HG03432 (cell line): ENCODE results near the gene VAT1L.
"Not testable (repeated sequence)": the region's sequence is repeated elsewhere in the genome, so short reads cannot be mapped to it uniquely, and the experiment has no call there.

Source experiments
- ATAC-seq: cut with Tn5 transposase; IDR thresholded peaks from one replicate; pipeline ENCODE4 v1.9.1; 2021; ENCODE audit warnings: mild to moderate bottlenecking, moderate library complexity; ENCODE audit not compliant: unreplicated experiment

Gene VAT1L

GRCh38 chr16:77986011-77986740, 197.8 kb downstream of the VAT1L start:
- no peak for ATAC-seq

GRCh38 chr16:77987810-77988209, 199.4 kb downstream of the VAT1L start:
- ATAC-seq: no peak

GRCh38 chr16:77989846-77990245, 201.5 kb downstream of the VAT1L start:
- no peak for ATAC-seq

- no peak for ATAC-seq
Observed at GRCh38 chr16:77991701-77992100, 203.3 kb downstream of the VAT1L start.

GRCh38 chr16:77992381-77992780, 204.0 kb downstream of the VAT1L start:
- not testable (repeated sequence) for ATAC-seq

- ATAC-seq: no peak
Observed at GRCh38 chr16:77993111-77993985, 205.0 kb downstream of the VAT1L start.

- ATAC-seq: no peak
Observed at GRCh38 chr16:77995843-77996455, 207.6 kb downstream of the VAT1L start.

GRCh38 chr16:77998350-77999023, 210.1 kb downstream of the VAT1L start:
- ATAC-seq: no peak

GRCh38 chr16:78001451-78002025, 213.2 kb downstream of the VAT1L start:
- ATAC-seq: no peak

- peak; percentile 98 for ATAC-seq
Observed at GRCh38 chr16:78002915-78003538, 214.7 kb downstream of the VAT1L start.

GRCh38 chr16:78004517-78004916, 216.2 kb downstream of the VAT1L start:
- ATAC-seq: no peak

GRCh38 chr16:78005881-78006280, 217.5 kb downstream of the VAT1L start:
- ATAC-seq: no peak

GRCh38 chr16:78007121-78007520, 218.8 kb downstream of the VAT1L start:
- no peak for ATAC-seq

- no peak for ATAC-seq
Observed at GRCh38 chr16:78022347-78023060, 234.1 kb downstream of the VAT1L start, which contains the start of gene CLEC3A. CLEC3A (plus strand) TSS chr16:78022548; CDS start chr16:78022627, 79 bp downstream.

- no peak for ATAC-seq
Observed at GRCh38 chr16:78024159-78024558, 235.8 kb downstream of the VAT1L start.

GRCh38 chr16:78025631-78026030, 237.3 kb downstream of the VAT1L start:
- no peak for ATAC-seq

- ATAC-seq: no peak
Observed at GRCh38 chr16:78028018-78028417, 239.7 kb downstream of the VAT1L start.
